Thoracic aorta (tissue), 2 donors: Measurements from ENCODE around the gene LAMA5. TPM values are rescaled to one million over a fixed set of nuclear protein-coding genes. Genes with fewer than 3 reads are reported as not detected.

ENCODE experiments used
- ATAC-seq: fragments of 150-250 bp; one replicate; pipeline ENCODE4 v1.8.0; 2017; ENCODE audit warnings: low read depth; ENCODE audit not compliant: insufficient number of reproducible peaks, low FRiP score
- DNase-seq: peaks from one replicate; pipeline ENCODE4 v3.0.0-alpha.2; 2020; ENCODE audit warnings: low spot score
- H3K27ac ChIP-seq, 2 donors: fragments of 200-600 bp; sonication (generic); 1 replicate in 1 of 2; 2 replicates in 1 of 2; pipeline ENCODE4 v1.5.1; 2016; ENCODE audit warnings: mild to moderate bottlenecking in 2 of 2, moderate library complexity in 2 of 2
- H3K27me3 ChIP-seq: fragments of 200-600 bp; sonication (generic); replicated peaks from 2 replicates; pipeline ENCODE4 v1.6.0; 2016; ENCODE audit warnings: mild to moderate bottlenecking; ENCODE audit not compliant: insufficient read depth
- H3K36me3 ChIP-seq: fragments of 200-600 bp; sonication (generic); one replicate; pipeline ENCODE4 v1.5.1; 2016
- H3K4me1 ChIP-seq, 2 donors: fragments of 200-600 bp; sonication (generic); 1 replicate in 1 of 2; 2 replicates in 1 of 2; pipeline versions ENCODE4 v1.5.1 to v1.6.0; 2016; ENCODE audit warnings: low read depth in 2 of 2, mild to moderate bottlenecking in 1 of 2; ENCODE audit not compliant: control insufficient read depth in 1 of 2
- H3K4me3 ChIP-seq: fragments of 200-600 bp; sonication (generic); 2 replicates; pipeline ENCODE4 v1.5.1; 2016; ENCODE audit warnings: mild to moderate bottlenecking
- H3K9me3 ChIP-seq: fragments of 200-600 bp; sonication (generic); 2 replicates; pipeline ENCODE4 v1.5.1; 2016
- total RNA-seq, 2 donors: library from RNA; depleted of rRNA; stranded (reverse); fragments of >200 nt; gene quantifications; one replicate each; pipeline versions ENCODE4 v1.1.0 to v1.2.3, GENCODE V29; 2016
- TF ChIP-seq, protein P1 (sequence below): fragments of 200-600 bp; sonication (generic); IDR thresholded peaks from one replicate; pipeline ENCODE4 v1.5.1; 2019; ENCODE audit warnings: antibody characterized with exemption

LAMA5 gene
- total RNA-seq, 2 donors from 2014 or later: 289 to 333 TPM

DNA sequence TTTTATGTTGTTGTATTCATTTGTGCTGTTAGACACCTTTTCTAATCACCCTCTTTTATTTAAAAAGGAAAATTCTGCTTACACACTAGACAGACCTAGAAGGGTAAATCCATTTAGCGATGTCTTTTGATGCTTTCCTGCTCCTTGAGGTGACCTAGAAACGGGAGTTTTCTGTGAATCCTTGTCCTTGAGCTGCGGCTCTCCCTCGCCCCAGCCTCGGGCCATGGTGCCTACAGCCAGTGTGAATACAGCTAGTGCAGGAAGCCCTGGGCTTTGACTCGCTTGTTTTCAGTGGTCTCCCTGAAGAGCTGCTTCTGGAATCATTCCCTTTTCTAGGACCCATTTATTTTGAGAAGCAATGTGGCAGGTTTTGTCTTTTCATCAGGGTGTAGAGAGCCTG lies 82.0 kb downstream of the LAMA5 start:
- ATAC-seq: no peak
- H3K36me3 ChIP-seq: peaks cover 60% of the 10 kb centered on the region

DNA sequence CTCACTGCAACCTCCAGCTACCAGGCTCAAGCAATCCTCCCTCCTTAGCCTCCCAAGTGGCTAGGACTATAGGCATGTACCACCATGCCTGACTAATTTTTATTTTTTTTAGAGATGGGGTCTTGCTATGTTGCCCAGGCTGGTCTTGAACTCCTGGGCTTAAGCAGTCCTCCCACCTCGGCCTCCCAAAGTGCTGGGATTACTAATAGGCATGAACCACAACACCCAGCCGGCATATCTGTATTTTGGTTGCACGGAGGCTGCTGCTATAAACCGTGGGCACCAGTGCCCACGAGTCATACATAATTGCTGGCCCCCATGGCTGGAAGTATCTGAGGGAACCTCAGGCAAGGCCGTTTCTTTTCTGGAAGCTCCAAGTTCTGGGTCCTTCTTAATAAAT lies 82.7 kb downstream of the LAMA5 start:
- Histone ChIP-seq H3K4me1 (no peaks in the 10 kb centered on the region), H3K9me3 (no peaks in the 10 kb centered on the region), H3K27ac (no peak overlapping the region), H3K4me3 (no peak overlapping the region), H3K27me3 (no peaks in the 10 kb centered on the region), H3K36me3 (peaks cover 67% of the 10 kb centered on the region)
- no peak for DNase-seq
- ATAC-seq: no peak
- TF ChIP-seq, protein P1, sequence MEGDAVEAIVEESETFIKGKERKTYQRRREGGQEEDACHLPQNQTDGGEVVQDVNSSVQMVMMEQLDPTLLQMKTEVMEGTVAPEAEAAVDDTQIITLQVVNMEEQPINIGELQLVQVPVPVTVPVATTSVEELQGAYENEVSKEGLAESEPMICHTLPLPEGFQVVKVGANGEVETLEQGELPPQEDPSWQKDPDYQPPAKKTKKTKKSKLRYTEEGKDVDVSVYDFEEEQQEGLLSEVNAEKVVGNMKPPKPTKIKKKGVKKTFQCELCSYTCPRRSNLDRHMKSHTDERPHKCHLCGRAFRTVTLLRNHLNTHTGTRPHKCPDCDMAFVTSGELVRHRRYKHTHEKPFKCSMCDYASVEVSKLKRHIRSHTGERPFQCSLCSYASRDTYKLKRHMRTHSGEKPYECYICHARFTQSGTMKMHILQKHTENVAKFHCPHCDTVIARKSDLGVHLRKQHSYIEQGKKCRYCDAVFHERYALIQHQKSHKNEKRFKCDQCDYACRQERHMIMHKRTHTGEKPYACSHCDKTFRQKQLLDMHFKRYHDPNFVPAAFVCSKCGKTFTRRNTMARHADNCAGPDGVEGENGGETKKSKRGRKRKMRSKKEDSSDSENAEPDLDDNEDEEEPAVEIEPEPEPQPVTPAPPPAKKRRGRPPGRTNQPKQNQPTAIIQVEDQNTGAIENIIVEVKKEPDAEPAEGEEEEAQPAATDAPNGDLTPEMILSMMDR: no peak

More for the DNA sequence above, 82.0 kb downstream of the LAMA5 start:
- no peaks in the 10 kb centered on the region for H3K4me1 ChIP-seq
- TF ChIP-seq, protein P1: no peak
- H3K4me3 ChIP-seq: no peak overlapping the region
- DNase-seq: no peak
- H3K27me3 ChIP-seq: no peaks in the 10 kb centered on the region
- H3K9me3 ChIP-seq: no peaks in the 10 kb centered on the region
- H3K27ac ChIP-seq: no peak overlapping the region

DNA sequence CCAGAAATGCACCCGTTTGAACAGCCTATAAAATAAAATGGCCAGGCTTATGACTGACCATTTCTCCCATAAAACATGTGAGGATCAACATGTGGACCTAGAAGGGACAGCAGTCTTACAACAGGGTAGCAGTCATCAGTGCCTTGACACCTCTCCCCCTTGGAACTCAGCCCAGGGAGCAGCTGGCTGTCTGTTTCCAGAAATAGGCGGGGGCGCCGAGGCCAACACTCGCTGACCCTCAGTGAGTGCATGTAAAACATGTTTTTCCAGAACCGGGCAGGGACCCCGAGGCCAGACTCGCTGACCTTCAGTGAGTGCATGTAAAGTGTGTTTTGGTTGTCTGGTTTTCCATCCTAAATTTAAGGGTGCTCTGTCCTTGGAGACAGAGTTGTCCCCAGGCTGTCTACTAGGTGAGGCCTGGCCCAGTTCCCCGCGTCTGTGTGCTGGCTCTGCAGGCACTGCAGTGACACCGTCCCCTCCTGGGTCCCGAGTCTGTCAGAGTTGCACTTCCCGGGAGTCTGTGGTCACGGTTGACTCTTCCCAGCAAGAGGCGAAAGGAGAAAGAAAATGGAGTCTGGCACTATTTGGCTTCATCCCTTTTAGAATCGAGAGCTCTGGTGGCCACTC lies 84.1 kb downstream of the LAMA5 start:
- Histone ChIP-seq H3K4me1 (no peaks in the 10 kb centered on the region), H3K27ac (no peak overlapping the region), H3K36me3 (peaks cover 71% of the 10 kb centered on the region), H3K4me3 (no peak overlapping the region), H3K27me3 (no peaks in the 10 kb centered on the region), H3K9me3 (no peaks in the 10 kb centered on the region)
- TF ChIP-seq, protein P1: no peak
- ATAC-seq (no peak), DNase-seq (no peak)

DNA sequence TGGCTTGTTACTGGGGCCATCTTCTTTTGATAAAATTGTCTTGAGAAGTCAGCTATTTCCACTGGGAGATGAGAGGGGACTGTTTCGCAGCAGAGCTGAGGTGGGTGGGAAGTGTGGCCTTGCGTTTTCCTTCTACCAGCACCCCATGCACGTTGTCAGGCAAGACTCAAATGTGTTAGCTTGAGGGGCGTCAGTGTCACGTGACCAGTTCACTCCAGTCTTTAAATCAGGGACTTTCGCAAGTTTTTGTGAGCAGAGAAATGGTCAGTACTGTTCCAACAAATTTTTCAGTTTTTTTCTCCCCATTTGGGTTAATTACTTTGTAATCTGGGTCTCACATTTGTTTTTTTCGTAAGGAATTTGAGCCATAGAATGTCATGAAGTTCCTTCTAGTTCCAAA lies 85.0 kb downstream of the LAMA5 start:
- no peak for ATAC-seq
- Histone ChIP-seq H3K4me1 (peaks cover 0 to 4% of the 10 kb centered on the region in 2 donors), H3K36me3 (peaks cover 65% of the 10 kb centered on the region)

DNA sequence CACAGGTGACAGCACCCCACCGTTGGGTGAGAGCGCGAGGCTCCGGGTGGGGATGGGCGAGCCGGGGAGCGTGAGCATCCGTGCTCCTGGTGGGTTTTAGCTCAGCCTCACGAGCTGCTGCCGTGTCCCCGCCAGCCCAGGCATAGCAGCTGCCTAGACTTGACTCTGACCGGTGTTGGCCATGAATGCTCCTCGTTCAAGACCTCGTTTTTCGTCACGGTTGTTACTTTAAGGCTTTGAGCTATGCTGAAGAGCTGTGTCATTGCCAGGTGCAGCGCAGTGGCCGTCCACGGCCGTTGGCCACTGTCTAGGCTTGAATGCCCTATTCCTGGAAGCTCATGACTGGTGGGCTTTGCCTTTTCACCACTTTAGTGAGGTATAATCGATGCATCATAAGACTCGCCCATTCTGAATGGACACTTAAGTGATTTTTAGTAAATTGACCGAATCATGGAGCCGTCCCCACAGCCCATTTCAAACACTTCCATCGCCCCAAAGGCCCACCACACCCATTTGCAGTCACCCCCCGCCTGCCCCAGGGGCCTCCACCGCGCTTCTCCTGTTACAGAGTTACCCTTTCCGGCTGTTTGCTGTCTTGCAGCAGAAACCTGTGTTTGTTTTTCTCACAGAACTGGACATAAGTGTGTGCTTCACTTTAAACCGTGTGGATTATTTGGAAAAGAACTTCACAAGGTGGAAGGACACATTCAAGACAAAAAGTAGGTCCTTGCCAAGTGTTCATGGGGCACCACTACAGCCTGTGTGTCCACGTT lies 85.8 kb downstream of the LAMA5 start:
- Histone ChIP-seq H3K4me1 (peaks cover 0 to 7% of the 10 kb centered on the region in 2 donors), H3K9me3 (no peaks in the 10 kb centered on the region), H3K27me3 (no peaks in the 10 kb centered on the region), H3K4me3 (no peak overlapping the region), H3K36me3 (peaks cover 61% of the 10 kb centered on the region), H3K27ac (no peak overlapping the region)
- ATAC-seq (no peak), DNase-seq (no peak)
- TF ChIP-seq, protein P1: no peak

More for the DNA sequence above, 85.0 kb downstream of the LAMA5 start:
- no peaks in the 10 kb centered on the region for H3K9me3 ChIP-seq
- H3K4me3 ChIP-seq: no peak overlapping the region
- no peak overlapping the region for H3K27ac ChIP-seq
- H3K27me3 ChIP-seq: no peaks in the 10 kb centered on the region
- DNase-seq: no peak
- TF ChIP-seq, protein P1: no peak
